NCI-H1105 treated with DMSO at 0.1 percent for 48 hours (cell line): ENCODE results near the gene COCH.
"Not testable (repeated sequence)": the region's sequence is repeated elsewhere in the genome, so short reads cannot be mapped to it uniquely, and the experiment has no call there.

ENCODE experiments used
- DNase-seq: peaks from one replicate; lab custom pipeline; 2025; lab: John Stamatoyannopoulos, UW

The COCH gene

GRCh38 chr14:30875788-30876053, 1.4 kb downstream of the COCH start:
- DNase-seq, result no peak

DNA sequence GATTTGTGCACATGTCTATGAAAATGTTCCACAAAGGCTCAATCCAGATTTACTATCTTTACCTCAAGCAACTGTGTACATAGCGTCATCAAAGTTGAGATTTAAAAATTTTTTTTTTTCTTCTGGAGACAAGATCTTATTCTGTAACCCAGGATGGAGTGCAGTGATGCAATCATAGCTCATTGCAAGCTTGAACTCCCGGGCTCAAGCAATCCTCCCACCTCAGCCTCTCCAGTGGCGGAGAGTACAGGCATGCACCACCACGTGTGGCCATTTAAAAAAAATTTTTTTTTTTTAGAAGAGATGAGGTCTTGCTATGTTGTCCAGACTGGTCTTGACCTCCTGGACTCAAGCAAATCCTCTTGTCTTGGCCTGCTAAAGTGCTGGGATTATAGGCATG, 2.3 kb downstream of the COCH start:
- no peak for DNase-seq

DNA sequence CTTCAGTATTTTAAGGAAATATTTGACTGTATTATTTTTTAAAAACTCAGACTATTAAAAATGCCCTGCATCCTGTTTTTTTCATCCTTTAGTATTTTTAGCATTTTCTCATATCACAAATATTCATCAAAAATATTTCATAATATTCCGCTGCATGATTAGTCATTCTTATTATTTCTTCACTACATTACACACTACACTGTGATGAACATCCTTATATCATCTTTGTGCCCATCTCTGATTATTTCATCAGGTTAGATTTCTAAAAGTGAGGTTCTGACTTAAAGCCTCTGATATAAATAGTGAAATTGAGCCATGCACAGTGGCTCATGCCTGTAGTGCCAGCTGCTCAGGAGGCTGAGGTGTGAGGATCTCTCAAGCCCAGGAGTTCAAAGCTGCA, 8.1 kb downstream of the COCH start:
- no peak for DNase-seq

GRCh38 chr14:30883508-30884294, 9.3 kb downstream of the COCH start:
- DNase-seq, result no peak

DNA sequence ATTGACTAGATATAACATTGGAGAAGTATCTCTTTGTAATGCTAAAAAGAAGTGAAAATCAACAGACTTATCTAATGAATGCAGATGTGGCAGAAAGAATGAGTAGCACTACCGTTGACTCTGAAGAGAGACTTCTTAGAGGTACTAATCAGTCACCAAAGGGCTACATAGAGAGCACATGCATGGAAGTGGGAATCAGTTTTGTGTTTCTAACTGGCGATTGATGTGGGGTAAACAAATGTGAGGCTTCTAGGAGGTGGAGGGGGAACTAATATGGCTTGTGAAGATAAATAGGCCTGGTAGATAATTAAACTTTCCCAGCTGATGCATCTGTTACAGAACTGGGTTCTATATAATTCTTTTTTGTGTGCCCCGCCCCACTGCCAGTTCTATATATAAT, 10.5 kb downstream of the COCH start:
- DNase-seq, result no peak

DNA sequence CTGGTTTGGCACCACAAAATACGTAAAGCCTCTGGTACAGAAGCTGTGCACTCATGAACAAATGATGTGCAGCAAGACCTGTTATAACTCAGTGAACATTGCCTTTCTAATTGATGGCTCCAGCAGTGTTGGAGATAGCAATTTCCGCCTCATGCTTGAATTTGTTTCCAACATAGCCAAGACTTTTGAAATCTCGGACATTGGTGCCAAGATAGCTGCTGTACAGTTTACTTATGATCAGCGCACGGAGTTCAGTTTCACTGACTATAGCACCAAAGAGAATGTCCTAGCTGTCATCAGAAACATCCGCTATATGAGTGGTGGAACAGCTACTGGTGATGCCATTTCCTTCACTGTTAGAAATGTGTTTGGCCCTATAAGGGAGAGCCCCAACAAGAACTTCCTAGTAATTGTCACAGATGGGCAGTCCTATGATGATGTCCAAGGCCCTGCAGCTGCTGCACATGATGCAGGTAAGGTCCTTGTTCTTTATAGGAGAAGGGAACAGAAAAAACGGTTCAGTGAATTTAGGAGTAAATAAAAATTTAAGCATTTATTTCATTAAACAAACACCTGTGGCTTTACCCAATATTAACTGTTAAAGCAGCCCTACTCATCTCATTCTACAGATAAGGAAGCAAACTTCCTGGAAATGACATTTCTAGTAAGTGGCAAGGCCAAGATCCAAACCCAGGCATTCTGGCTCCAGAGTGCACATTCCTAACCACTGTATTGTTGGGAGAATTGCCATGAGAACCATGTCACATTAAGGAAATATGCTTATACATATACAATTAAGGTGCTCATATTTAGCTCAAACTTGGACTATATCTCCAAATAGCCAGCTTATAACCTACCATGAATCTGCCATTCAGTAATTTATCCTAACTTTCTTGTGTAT, 11.7 kb downstream of the COCH start:
- no peak for DNase-seq

DNA sequence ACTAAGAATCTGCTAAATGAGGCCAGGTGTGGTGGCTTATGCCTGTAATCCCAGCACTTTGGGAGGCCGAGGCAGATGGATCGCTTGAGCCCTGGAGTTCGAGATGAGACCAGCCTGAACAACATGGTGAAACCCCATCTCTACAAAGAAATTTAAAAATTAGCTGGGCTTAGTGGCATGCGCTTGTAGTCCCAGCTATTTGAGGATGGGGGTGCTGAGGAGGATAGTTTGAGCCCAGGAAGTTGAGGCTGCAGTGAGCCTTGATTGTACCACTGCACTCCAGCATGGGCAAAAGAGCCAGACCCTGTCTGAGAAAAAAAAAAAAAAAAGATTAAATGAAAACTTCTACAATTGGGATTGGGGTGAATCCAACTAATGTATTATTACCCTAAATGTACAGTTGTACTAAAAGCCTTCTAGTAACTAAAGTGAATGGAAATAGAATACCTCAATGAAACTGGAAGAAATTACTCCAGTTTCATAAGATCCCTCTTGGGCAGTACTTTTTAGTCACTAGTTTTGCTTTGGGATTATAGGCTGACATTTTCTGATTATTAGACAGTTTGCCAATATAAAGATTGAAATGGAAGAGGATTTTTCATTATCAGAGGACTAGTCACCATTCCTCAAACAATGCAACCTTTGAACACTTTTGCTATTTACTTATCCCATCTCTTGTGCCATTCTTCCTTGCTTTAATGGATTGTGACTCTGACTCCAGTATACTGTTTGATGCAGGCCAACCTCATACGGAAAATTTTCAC, 14.3 kb downstream of the COCH start:
- no peak for DNase-seq

DNA sequence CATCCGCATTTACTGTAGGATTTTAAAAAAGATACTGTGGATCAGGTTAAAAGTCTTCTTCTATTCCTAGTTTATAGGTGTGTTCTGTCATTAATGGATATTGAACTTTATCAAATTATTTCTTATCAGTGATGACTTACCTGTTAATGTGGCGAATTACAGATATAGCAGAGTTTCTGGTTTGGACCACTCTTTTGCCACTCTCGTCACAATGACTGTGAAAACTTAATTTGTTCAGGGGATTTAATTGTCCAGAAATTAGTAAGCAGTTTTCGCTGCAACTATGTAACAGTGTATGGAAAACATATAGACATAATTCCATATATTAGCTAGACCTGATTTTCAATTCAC, 14.9 kb downstream of the COCH start:
- no peak for DNase-seq

DNA sequence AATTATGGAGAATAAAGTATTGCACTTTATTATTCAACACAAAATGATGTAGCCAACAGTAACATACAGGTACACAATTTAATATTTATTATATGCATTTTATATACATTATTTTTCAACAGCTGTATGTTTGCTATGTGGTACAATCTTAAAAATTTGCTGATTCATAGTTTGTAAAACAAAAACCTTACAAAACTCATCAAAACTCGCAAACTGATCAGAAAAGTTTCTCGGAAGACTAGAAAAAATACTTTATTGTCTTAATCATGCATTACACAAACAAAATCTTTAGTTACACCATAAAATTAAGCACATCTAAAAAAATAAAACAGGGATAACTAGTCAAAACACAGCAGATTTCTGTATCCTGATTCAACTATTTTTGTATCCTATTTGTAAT, 19.5 kb downstream of the COCH start:
- DNase-seq, result no peak

GRCh38 chr14:30894923-30895515, 20.7 kb downstream of the COCH start:
- DNase-seq, result no peak

- no peak for DNase-seq
Observed at GRCh38 chr14:30896435-30896834, 22.1 kb downstream of the COCH start.

- not testable (repeated sequence) for DNase-seq
Observed at GRCh38 chr14:30897121-30897520, 22.8 kb downstream of the COCH start.

DNA sequence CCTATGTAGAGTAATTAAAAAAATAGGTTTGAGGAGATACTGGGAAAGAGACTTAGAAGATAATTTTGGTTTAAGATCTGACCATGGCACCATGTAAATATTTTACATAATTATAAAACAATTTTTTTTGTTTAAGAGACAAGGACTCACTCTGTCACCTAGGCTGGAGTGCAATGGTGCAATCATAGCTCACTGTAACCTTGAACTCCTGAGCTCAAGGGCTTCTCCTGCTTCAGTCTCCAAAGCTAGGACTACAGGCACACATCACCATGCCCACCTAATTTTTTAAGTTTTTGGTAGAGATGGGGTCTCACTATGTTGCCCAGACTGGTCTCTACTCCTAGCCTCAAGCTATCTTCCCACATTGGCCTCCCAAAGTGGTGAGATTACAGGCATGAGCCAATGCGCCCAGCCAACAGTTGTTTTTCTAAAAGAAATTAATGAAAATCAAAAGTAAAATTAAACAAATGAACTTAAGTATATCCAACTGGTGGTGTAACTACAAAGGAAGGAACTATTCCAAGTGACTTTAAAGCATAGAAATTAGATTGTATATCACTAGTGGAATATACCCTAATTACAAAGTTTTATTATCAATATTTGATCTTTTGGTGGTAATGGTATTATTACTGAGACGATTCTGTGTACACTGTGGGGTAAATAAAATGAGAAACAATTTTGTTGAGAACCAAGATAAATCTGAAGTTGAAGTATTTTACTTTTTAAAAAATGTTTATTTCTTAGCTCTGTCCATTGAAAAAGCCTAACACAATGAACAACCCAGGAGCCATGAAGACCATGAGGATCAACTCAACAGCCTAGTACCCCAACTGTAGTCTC, 29.1 kb downstream of the COCH start:
- DNase-seq, result no peak

- peak; percentile 46 for DNase-seq
Observed at GRCh38 chr14:30906752-30907658, 32.6 kb downstream of the COCH start.

DNA sequence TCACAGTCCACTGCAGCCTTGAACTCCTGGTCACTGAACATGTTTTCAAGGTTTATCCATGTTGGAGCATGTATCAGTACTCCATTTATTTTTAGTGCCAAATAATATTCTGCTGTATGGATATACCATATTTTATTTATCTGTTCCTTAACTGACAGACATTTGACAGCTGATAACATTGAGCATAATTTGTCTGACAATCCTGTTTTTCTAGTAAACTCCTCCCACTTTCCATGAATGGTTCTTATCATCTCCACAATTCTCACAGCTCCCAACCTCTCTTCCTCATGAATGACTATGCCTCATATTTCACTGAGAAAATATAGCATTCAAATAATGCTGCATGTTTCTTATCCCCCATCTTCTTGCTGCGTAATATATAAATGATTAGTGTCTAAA, 33.3 kb downstream of the COCH start:
- DNase-seq, result no peak

- no peak for DNase-seq
Observed at GRCh38 chr14:30908826-30909225, 34.5 kb downstream of the COCH start.

GRCh38 chr14:30914812-30915211, 40.5 kb downstream of the COCH start:
- DNase-seq, result no peak

GRCh38 chr14:30915596-30915995, 41.2 kb downstream of the COCH start:
- DNase-seq, result no peak

DNA sequence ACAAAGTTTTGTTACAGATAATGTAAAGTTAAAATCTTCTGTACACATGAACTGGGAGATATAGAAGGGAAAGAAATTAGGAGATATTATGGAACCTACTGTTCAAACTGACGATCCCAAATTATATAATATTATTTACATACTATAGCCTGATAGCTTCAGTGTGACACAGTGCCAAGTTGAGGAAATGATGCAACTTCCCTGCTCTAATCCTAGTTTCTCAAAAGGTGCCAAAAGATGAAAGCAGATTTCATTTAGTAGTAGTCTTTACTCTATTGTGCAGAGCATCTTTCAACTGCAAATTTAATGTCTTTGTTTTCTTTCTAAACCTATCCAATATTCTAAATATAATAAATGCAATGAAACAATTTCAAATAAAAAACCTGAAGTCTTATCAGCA, 46.9 kb downstream of the COCH start:
- no peak for DNase-seq

DNA sequence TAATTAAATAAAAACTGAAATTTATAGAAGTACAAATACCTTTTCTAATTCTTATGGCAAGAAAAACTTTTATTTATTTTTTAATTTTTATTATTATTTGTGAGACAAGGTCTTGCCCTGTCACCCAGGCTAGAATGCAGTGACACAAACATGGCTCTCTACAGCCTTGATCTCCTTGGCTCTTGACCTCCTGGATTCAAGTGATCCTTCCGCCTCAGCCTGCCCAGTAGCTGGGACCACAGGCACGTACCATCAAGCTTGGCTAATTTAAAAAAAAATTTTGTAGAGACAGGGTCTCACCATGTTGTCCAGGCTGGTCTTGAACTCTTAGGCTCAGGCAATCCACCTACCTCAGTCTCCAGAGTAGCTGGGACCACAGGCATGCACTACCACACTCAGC, 47.4 kb downstream of the COCH start:
- no peak for DNase-seq

DNA sequence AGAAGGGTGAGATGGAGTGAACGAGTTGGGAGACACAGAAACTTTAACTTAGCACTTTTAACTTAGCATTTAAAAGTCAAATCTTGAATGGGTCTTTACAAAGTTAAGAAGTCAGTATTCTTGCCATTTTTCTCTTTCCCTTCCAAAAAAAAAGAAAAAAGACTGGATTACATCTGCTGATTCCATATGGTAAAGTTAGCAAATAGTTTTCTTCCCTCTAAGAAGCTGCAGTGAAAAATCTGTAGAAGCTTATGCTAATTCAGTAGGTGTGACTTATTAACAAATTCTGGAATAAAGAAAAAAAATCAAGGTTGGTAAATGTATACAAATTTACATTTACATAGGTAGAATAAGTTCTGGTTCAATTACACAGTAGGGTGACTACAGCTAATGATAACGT, 50.9 kb downstream of the COCH start:
- no peak for DNase-seq
